ENCODE measurements around the gene MARK4.

DNA sequence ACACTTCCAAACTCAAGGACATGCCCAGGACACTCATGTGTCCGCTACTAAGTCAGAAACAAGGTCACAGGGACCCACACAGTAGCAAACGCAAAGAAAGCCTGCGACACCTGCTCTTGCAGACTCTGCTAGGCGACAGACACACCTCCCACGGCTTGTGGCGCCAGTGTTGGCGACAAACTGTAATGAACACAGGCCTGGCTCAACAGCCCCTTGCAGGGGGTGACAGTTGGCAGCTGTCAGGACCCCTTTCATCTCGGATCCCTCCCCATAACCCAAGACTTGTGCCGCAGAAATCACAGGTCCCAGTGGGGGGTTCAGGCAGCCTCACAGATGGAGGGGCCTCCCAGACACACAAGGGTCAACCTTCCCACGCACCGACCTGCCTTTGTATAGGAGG, 71.2 kb downstream of the MARK4 start:
- TF ChIP-seq ATF3 (CRISPR knock-in tag; conservative IDR thresholded peaks at IDR 0.05) (no peak), FOXP4 (CRISPR knock-in tag; IDR thresholded peaks at IDR 0.05) (no peak), PRRX2 (CRISPR knock-in tag; IDR thresholded peaks at IDR 0.05) (no peak), ESRRA (CRISPR knock-in tag; IDR thresholded peaks at IDR 0.05; ENCODE audit: borderline replicate concordance) (no peak), RELA (CRISPR knock-in tag; IDR thresholded peaks at IDR 0.05; ENCODE audit: borderline replicate concordance) (no peak), MXD4 (CRISPR knock-in tag; IDR thresholded peaks at IDR 0.05; ENCODE audit: borderline replicate concordance) (no peak), NR3C1 (CRISPR knock-in tag; conservative IDR thresholded peaks at IDR 0.05; ENCODE audit: low read depth) (no peak)
- TF ChIP-seq, protein P1, sequence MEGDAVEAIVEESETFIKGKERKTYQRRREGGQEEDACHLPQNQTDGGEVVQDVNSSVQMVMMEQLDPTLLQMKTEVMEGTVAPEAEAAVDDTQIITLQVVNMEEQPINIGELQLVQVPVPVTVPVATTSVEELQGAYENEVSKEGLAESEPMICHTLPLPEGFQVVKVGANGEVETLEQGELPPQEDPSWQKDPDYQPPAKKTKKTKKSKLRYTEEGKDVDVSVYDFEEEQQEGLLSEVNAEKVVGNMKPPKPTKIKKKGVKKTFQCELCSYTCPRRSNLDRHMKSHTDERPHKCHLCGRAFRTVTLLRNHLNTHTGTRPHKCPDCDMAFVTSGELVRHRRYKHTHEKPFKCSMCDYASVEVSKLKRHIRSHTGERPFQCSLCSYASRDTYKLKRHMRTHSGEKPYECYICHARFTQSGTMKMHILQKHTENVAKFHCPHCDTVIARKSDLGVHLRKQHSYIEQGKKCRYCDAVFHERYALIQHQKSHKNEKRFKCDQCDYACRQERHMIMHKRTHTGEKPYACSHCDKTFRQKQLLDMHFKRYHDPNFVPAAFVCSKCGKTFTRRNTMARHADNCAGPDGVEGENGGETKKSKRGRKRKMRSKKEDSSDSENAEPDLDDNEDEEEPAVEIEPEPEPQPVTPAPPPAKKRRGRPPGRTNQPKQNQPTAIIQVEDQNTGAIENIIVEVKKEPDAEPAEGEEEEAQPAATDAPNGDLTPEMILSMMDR (IDR thresholded peaks at IDR 0.05) = no peak
- TF ChIP-seq, protein P2, sequence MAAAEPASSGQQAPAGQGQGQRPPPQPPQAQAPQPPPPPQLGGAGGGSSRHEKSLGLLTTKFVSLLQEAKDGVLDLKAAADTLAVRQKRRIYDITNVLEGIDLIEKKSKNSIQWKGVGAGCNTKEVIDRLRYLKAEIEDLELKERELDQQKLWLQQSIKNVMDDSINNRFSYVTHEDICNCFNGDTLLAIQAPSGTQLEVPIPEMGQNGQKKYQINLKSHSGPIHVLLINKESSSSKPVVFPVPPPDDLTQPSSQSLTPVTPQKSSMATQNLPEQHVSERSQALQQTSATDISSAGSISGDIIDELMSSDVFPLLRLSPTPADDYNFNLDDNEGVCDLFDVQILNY (CRISPR knock-in tag; IDR thresholded peaks at IDR 0.05) = no peak
